ENCODE data around the gene CAMKK1.

The CAMKK1 gene

DNA sequence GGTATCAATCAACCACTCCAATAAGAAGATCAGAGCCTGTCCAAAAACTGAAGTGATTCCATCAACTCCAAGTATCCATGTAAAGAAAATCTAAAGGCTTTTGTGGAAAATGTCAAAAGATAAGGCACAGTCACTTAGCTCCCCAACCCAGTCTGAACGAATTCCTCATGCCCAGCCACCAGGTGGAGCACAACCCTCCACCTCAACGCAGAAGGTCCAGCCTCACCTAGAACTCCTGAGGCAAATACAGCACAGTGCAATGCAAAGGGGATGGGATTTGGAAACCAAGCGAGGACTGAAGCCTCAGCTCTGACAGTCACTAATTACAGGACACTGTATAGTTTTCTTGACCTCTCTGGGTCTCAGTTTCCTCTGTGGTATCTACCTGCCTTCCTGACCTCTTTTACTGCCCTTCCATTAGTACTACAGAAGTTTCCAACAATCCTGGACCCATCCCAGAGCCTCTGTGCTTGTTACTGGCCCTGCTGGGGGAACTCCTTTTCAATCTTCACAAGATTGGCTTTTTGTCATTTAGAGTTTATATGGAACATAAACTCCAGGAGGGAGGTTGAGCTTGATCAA, 48.8 kb downstream of the CAMKK1 start:
- peak; percentile 33 for DNase-seq

DNA sequence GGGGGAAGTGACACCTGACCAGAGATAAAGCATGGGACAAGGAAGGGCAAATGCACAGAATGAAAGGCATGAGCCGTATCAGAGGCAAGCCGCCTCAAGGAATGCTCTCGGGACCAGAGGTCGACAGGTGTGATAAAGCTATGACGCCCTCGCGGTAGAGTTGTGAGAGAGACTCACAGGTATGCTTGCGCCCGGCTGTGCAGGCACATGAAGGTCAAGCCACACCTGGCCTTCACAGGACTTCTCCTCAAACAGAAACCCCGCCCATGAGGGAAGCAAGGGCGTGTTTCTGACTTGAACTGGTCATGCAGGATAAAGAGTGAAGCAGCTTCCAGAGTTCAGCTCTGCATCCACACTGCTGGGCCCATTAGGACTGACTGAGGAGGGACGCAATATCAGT, 54.6 kb downstream of the CAMKK1 start:
- DNase-seq, result no peak

DNA sequence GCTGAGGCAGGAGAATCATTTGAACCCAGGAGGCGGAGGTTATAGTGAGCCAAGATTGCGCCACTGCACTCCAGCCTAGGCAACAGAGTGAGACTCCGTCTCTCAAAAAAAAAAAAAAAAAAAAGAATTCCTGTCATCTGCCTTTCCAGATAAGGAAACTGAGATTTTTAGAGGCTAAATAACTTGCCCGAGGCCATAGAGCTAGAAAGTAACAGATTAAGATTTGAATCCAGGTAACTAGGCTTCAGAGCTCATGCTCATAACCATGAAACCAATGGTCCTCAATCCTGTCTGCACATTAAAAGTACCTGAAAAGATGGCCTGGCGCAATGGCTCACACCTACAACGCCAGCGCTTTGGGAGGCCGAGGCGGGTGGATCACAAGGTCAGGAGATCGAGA, 56.3 kb downstream of the CAMKK1 start:
- no peak for DNase-seq

DNA sequence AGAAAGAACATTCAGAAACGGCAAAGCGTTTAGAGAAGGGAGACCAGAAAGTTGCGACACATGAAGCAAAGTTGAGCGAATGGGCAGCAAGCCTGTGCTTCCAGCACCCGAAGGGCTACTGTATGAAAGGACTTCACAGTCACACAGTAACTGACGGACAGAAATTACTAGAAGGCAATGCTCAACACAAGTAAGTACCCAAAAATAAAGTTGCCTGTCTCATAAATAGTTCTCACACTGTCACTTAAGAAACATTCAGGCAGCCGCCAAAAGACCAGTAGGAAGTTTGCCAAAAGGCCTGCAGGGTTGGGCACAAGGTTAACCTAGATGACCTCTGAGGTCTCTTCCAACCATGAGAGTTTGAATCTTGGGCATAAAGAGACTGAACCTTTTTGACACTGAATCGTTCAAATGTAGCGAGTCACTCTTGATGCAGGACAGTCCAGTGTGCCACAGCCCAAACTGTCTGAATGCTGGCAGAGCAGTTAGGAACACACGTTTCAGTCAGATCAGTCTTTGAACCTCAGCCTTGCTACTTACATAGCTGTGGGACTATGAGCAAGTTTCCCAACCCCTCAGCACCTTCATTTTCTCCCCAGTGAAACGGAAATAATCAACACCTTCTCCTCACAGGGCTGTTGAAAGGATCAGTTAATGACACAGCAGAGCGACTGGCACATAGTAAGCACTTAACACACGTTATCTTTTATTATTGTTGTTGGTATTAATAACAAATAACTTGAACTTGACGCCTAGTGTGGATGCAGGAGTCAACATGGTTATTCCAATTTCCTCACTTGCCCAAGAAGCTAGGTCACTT, 57.2 kb downstream of the CAMKK1 start:
- no peak for DNase-seq

DNA sequence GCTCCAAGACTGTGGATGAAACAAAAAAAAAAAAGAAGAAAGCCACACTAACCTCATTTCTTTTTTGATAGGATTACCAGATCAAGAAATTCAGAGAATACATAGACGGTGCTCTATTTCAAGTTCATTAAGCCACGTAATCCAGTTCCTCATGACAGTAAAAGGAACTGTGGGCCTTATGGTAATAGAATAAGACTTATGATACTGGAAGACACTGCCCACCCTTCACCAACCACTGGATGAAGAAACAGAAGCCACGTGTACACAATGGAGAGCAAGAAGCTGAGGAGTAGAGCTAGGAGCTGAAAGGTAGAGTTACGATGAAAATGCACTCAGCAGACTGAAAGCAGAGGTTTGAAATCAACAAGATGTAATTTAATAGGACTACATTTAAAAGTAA, 58.0 kb downstream of the CAMKK1 start:
- DNase-seq, result no peak

DNA sequence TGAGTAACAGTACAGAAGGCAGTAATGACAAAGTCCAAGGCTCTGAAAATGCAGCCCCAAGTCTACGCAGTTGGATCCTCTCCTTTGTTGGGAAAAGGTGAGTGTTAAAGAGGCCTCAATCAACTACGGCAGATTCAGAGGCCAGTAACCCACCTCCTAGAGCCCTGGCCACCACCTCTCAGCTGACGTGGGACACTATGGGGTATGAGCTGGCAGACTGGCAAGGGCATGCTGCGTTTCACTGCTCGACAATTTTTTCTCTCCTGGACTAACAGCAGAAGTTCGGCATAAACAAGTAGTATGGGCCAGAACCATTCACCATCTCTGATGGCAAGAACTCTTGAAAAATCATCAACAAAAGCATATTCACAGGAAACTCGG, 64.0 kb downstream of the CAMKK1 start:
- no peak for DNase-seq

DNA sequence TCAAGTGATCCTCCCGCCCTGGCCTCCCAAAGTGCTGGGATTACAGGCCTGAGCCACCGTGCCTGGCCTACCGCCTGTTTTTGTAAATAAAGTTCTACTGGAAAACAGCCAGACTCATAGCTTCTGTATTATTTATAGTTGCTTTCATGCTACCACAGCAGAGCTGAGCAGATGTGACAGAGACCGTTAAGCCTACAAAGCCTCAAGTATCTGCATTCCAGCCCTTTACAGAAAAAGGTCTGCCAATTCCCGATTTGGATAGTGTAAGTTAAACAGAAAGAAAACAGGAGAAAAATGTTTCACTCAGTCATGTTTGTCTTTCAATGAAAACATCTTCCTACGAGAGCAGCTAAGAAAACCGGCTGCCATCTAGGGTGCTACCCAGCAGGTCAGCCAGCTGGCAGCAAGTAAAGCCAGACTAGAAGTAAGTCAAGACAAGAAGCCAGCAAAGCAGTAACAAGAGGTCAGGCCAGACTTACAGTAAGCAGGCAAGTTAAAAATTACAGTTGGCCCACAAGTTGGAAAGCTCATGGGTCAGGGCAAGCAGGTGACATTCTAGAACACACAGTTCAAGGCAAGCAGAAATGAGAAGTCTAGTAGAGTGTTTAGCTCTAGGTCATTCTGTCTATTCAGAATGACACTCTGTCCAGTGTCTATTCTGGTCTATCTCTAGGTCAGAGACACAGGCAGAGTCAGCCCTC, 64.6 kb downstream of the CAMKK1 start:
- DNase-seq, result no peak

DNA sequence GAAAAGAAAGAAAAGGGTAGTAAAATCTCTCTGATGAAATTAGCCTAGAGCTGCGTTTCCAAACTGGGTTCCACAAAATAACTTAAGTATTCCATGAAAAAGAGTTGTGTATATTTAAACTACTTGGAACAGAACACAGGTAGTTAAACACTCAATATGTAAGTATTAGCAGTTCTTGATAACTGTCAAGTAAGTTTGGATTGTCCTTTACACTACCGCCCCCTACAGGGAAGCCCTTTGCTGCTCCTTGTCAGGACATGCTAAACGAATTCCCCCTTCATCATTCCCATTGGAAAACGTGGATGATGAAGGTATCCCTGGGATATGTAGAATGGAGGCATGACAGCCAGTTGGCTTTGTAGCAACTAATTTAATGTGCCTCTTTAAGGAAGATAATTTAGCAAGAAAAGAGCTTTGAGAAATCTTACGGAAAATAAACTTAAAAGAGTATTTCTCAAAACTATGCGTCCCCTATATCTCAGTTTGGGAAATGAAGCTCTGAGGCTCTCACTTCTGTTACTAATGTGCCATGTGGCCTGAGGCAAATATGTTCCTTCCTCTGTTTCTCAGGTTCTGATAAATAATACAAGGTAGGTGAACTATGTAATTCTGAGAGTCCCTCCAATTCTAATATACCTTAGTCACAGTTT, 65.6 kb downstream of the CAMKK1 start:
- peak; percentile 68 for DNase-seq

DNA sequence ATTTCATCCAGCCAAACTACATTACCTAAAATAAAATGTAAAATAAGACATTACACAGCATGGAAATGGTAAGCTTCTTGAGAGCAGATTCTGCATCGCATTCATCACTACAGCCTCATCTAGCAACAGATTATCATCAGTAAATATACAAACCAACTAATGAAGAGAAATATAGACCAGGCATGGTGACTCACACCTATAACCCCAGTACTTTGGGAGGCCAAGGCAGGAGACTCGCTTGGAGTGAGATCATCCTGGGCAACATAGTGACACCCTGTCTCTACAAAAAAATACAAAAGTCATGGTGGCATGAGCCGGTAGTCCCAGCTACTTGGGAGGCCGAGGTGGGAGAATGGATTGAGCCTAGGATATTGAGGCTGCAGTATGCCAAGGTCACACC, 66.7 kb downstream of the CAMKK1 start:
- DNase-seq, result no peak

DNA sequence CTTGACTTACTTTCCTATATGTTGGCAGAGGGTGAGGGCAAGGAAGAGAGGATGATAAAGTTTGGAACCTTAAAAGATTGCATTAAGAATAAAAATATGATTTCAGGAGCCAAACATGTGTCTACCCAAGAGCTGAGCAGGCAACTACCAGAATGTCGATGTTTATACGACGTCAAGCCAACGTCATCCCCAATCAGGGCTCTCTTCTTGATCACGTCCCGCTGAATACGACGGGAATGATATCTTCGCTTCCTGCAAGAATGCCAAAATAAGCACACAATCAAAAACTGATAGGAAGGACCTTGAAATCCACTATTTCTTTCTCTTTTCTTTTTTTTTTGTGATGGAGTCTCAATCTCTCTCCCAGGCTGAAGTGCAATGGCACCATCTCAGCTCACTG, 71.8 kb downstream of the CAMKK1 start:
- DNase-seq, result no peak

DNA sequence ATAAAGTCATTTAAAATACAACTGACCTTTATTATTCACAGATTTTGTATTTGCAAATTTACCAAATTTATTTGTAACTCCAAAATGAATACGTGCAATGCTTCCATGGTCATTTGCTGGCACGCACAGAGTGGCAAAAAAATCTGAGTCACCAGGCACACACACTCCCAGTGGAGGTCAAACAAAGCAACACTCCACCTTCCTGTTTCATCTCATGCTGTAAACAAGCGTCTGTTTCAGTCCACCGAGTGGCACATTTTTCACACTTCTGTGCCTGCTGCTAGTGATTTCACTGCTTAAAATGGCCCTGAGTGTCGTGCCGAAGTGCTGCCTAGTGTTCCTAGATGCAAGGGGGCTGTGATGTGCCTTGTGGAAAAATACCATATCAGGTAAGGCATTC, 74.1 kb downstream of the CAMKK1 start:
- no peak for DNase-seq

DNA sequence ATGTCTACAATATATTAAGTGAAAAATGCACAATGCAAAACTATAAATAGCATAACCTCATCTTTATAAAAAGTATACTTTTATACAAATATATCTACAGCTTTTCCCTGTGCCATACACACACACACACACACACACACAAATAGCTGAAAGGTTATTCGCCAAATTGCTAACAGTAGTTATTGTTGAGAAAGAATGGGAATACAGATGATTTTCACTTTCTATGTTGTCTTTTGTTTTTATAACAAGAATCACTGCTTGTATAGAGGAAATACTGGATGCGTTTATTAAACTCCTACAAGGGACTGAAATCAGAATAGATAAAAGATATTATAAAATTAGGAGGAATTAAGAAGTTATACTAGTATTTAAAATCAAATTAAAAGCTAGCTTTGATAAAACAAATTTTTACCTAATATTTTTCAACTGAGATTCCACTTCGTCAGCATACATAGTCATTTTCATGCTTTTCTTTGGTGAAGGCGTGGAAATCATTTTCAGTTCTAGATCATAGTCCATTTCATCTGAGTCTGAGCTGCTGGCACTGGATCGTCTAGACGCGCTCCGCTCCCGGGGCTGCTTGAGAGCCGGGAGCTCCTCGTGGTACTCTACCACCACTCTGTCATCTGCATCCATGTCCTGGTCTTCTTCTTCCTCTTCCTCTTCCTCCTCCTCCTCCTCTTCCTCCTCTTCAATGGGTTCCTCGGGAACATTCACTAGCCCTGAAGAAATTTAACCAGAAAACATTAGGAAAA, 74.8 kb downstream of the CAMKK1 start:
- DNase-seq, result no peak

DNA sequence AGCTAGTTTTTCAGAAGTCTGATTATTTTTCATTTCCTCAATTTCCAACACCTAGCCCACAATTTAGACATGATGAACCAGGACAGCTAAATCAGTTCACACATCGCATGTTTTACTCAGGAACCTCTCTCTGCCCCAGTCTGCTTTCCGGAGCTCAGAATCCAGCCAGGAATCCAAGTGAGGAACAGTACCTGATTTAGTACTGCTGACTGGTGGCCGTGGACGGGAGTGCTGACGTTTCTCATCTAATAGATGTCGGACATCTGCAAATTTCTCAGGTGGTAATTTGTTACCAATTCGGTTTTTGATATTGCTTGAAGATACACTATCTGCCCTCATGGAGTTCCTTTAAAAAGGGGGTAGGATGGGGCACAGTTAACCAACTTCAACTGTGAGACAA, 76.9 kb downstream of the CAMKK1 start:
- no peak for DNase-seq

DNA sequence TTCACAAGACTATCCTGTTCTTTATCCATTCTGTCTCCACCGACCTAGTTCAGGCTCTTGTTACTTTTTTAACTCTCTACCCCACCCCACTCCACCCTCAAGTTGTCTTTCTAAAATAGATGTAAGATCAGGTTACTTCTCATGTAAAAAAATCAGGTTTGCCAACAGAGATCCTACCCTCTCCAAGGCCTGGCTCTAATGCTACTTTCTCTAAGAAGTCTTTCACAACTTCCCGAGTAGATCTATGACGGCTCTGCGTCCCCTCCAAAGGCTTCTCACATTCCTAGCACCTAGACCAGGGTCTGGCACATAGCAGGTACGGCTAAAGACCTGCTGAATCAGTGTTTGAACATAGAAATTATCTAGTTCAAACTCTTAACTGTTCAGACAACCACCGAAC, 77.7 kb downstream of the CAMKK1 start:
- DNase-seq, result no peak

DNA sequence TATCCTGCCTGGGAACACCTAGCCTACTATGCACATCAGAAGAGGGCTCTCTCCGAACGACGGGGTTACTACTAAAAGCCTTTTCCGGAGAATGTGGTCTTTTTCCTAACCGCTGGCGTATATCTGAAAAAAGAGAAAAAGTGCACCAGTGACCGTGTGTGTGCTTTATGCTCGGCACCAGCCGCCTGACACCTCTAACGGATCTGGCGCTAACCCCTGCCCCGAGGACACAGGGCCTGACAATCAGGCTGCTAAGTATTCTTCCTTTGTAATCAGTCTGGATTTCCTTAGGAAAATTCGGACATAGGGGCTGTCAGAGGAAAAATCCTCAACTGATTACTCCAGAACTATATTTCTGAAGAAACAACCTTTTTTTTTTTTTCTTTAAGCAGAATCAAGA, 78.5 kb downstream of the CAMKK1 start:
- DNase-seq, result no peak

DNA sequence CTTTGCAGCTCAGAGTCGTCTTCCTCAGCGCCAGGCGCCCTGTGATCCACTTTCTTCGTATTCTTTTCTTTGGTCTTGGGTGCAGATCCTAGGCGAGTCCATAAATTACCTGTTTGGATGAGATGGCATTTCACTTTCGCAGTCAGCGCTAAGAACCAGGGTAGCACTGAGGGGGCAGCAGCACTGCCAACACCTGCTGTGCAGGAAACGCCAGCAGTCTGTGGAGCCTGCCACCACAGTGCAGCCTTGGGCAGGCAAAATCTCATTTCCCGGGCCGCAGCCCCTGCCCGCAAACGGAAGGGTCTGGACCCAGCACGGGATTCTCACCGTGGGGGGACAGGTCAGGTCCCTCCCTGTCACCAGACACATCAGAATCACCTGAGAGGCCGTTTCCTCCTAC, 79.7 kb downstream of the CAMKK1 start:
- no peak for DNase-seq

DNA sequence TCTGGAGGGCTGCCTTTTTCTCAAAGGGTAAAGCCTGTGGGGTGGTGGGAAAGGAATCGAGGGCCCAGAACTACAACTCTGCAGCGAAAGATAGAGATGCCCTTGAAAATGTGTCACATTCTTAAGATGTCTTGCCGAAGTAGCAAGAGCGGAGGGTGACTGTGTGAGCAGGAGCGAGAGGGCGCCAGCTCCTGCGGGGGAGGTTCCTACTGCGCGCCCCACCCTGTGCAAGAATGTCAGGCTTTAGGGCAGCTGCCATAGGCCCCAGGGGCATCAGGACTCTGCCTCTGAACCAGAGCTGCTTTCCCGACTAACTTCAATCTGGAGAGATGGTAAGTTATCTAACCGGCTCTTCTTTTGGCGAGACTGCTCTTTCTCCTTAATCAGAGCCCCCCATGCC, 80.1 kb downstream of the CAMKK1 start:
- no peak for DNase-seq

DNA sequence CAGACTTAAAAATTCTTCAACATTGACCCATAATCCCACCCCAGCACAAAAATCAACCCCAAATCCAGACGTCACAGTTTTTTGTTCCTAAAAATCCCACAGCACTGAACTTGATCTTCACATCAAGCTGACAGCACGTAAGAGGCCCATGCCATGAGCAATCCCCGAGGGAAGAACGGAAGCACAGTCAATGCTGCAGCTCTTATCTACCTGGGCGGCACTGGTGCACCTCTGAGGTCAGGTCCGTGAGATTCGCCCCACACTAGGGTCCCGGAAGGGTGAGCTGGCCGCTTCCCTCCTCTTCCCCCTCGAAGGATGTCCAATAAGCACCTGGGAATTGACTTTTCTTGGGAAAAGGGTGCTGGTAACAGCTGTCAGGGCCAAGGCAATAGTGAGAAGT, 80.6 kb downstream of the CAMKK1 start:
- no peak for DNase-seq
